ENCODE measurements around the gene THBS2.

THBS2 gene

GRCh38 chr6:169256061-169256460, 2.4 kb upstream of the THBS2 start:
- H3K27ac ChIP-seq: no peak overlapping the region
- TF ChIP-seq CTCF (IDR thresholded peaks at IDR 0.05) (no peak), ZFX (IDR thresholded peaks at IDR 0.05; ENCODE audit: borderline replicate concordance) (no peak)

- no peak for TF ChIP-seq ZFX (IDR thresholded peaks at IDR 0.05; ENCODE audit: borderline replicate concordance)
- TF ChIP-seq CTCF (IDR thresholded peaks at IDR 0.05): no peak
- no peak overlapping the region for H3K27ac ChIP-seq
Measured at GRCh38 chr6:169255643-169256042, 2.0 kb upstream of the THBS2 start.

GRCh38 chr6:169254456-169255316, 1.0 kb upstream of the THBS2 start:
- TF ChIP-seq ZFX (IDR thresholded peaks at IDR 0.05; ENCODE audit: borderline replicate concordance): no peak
- no peak for TF ChIP-seq CTCF (IDR thresholded peaks at IDR 0.05)
- H3K27ac ChIP-seq: no peak overlapping the region

GRCh38 chr6:169252505-169253189, 999 bp downstream of the THBS2 start:
- no peak overlapping the region for H3K27ac ChIP-seq
- TF ChIP-seq CTCF (IDR thresholded peaks at IDR 0.05): no peak
- no peak for TF ChIP-seq ZFX (IDR thresholded peaks at IDR 0.05; ENCODE audit: borderline replicate concordance)

GRCh38 chr6:169251822-169252504, 1.7 kb downstream of the THBS2 start:
- no peak overlapping the region for H3K27ac ChIP-seq
- TF ChIP-seq ZFX (IDR thresholded peaks at IDR 0.05; ENCODE audit: borderline replicate concordance) (no peak), CTCF (IDR thresholded peaks at IDR 0.05) (no peak)

- no peak overlapping the region for H3K27ac ChIP-seq
- TF ChIP-seq ZFX (IDR thresholded peaks at IDR 0.05; ENCODE audit: borderline replicate concordance) (no peak), CTCF (IDR thresholded peaks at IDR 0.05) (no peak)
Measured at GRCh38 chr6:169251371-169251802, 2.3 kb downstream of the THBS2 start.
